Effector memory CD8-positive, alpha-beta T cell (primary cell): ENCODE results near the gene NFIX.

Experiments
- ATAC-seq: fragments of 150-1000 bp; cut with Tn5 transposase; replicated peaks from 2 replicates; pipeline ENCODE4 v1.10.0; 2021; ENCODE audit warnings: mild to moderate bottlenecking, moderate library complexity
- DNase-seq, 3 experiments: peaks; one replicate each; pipeline ENCODE4 v3.0.0; 2021
- H3K27ac Mint-ChIP-seq, 2 donors: one replicate each; pipeline ENCODE4 v1.8.0; 2022; ENCODE audit warnings: mild to moderate bottlenecking in 2 of 2, mixed read lengths in 2 of 2, moderate library complexity in 2 of 2
- H3K27me3 Mint-ChIP-seq, 2 donors: one replicate each; pipeline ENCODE4 v1.8.0; 2022; ENCODE audit warnings: mixed read lengths in 2 of 2
- H3K36me3 Mint-ChIP-seq: one replicate; pipeline ENCODE4 v1.8.0; 2022; ENCODE audit warnings: mild to moderate bottlenecking, moderate library complexity, mixed read lengths; ENCODE audit not compliant: insufficient read depth
- H3K4me1 Mint-ChIP-seq, 2 donors: one replicate each; pipeline ENCODE4 v1.8.0; 2022; ENCODE audit warnings: low read depth in 2 of 2, mixed read lengths in 2 of 2
- H3K4me3 Mint-ChIP-seq, 2 donors: one replicate each; pipeline ENCODE4 v1.8.0; 2022; ENCODE audit warnings: mild to moderate bottlenecking in 2 of 2, mixed read lengths in 2 of 2, moderate library complexity in 2 of 2
- H3K9me3 Mint-ChIP-seq, 2 donors: one replicate each; pipeline ENCODE4 v1.8.0; 2022; ENCODE audit warnings: mixed read lengths in 2 of 2

Gene NFIX

DNA sequence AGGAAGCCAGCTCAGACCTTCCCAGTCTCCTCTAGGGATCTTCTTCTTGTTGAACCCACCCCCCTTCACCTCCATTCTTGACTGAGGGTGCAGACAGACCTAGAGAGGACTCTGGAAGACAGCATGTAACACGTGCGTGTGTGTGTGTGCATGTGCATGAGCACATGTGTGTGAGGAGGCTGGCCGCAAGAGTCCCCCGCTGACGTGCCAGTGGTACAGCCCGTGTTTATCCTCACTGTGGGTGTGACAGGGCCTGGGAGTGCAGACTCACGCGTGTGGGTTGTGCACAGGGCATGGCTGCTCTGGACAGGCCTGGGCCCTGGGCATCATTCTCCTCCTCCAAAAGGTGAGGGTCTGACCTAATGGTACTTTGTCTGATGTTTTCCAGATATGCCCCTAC, 81.0 kb downstream of the NFIX start:
- H3K9me3 Mint-ChIP-seq, result no peaks in the 10 kb centered on the region
- H3K27me3 Mint-ChIP-seq, result peaks cover 0 to 50% of the 10 kb centered on the region in 2 donors
- H3K4me3 Mint-ChIP-seq, result no peak overlapping the region
- no peaks in the 10 kb centered on the region for H3K36me3 Mint-ChIP-seq
- ATAC-seq (no peak), DNase-seq (no peak)
- H3K4me1 Mint-ChIP-seq, result no peaks in the 10 kb centered on the region
- H3K27ac Mint-ChIP-seq, result peak overlapping the region in 1 of 2 donors; percentile 13

GRCh38 chr19:13076787-13077186, 81.5 kb downstream of the NFIX start:
- no peak overlapping the region for H3K27ac Mint-ChIP-seq
- DNase-seq (no peak), ATAC-seq (no peak)
- H3K27me3 Mint-ChIP-seq, result peaks cover 0 to 54% of the 10 kb centered on the region in 2 donors
- no peak overlapping the region for H3K4me3 Mint-ChIP-seq
- no peaks in the 10 kb centered on the region for H3K36me3 Mint-ChIP-seq
- H3K4me1 Mint-ChIP-seq, result no peaks in the 10 kb centered on the region
- no peaks in the 10 kb centered on the region for H3K9me3 Mint-ChIP-seq

DNA sequence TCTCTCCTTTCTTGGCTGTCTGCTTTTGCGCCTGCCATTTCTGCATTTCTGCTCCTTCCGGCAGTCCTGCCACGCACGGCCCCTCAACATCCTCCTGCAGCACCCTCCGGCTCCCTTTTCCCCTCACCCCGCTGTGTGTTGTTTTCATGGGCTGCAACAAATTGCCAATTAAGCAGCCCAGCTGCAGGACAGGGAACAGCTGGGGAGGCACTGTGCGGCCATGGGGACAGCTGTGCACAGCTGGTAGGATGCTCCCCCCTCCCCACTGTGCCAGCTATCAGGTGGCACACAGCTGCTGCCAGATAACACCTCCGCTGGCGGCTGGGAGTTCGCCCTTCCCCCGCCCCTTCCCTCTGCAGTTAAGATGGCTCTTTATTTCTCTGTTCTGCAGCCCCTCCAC, 82.0 kb downstream of the NFIX start:
- Mint-ChIP-seq H3K4me3 (no peak overlapping the region), H3K9me3 (no peaks in the 10 kb centered on the region), H3K36me3 (no peaks in the 10 kb centered on the region), H3K4me1 (no peaks in the 10 kb centered on the region), H3K27ac (no peak overlapping the region), H3K27me3 (peaks cover 0 to 53% of the 10 kb centered on the region in 2 donors)
- ATAC-seq (no peak), DNase-seq (no peak)

- DNase-seq (no peak), ATAC-seq (no peak)
- Mint-ChIP-seq H3K27ac (peak overlapping the region in 1 of 2 donors; percentile 48), H3K9me3 (no peaks in the 10 kb centered on the region), H3K4me1 (no peaks in the 10 kb centered on the region), H3K27me3 (peaks cover 0 to 47% of the 10 kb centered on the region in 2 donors), H3K4me3 (no peak overlapping the region), H3K36me3 (no peaks in the 10 kb centered on the region)
Measured at GRCh38 chr19:13078381-13078780, 83.1 kb downstream of the NFIX start.

- Mint-ChIP-seq H3K4me3 (no peak overlapping the region), H3K9me3 (no peaks in the 10 kb centered on the region), H3K36me3 (peaks cover under 1% of the 10 kb centered on the region), H3K27ac (peak overlapping the region in 1 of 2 donors; percentile 46), H3K4me1 (no peaks in the 10 kb centered on the region), H3K27me3 (peaks cover 0 to 45% of the 10 kb centered on the region in 2 donors)
- no peak for ATAC-seq
- DNase-seq, result no peak
Measured at GRCh38 chr19:13078897-13079541, 83.7 kb downstream of the NFIX start.

DNA sequence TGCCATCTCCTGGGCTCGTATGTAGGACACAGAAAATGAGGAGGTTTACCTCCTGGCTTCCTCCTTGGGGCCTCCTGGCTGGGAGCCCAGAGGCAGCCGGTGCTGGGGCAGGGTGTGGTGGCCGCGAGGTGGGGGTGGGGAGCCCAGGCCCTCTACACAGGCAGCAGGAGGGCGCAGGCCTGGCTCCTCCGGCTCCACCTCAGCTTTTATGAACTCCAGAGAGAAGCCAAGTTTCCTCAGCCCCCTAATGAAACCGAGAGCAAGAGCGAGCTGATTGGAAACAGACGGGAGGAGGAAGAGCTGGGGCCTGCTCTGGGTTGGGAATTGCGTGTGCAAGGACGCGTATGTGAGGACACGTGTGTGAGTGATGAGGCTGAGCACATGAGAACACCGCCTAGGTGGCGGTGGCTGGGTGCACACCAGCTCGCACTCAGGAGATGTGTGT, 84.3 kb downstream of the NFIX start:
- H3K27me3 Mint-ChIP-seq, result peaks cover 0 to 47% of the 10 kb centered on the region in 2 donors
- H3K27ac Mint-ChIP-seq, result peak overlapping the region in 1 of 2 donors; percentile 46
- H3K4me1 Mint-ChIP-seq, result no peaks in the 10 kb centered on the region
- H3K9me3 Mint-ChIP-seq, result no peaks in the 10 kb centered on the region
- H3K4me3 Mint-ChIP-seq, result no peak overlapping the region
- ATAC-seq (no peak), DNase-seq (no peak)
- peaks cover 4% of the 10 kb centered on the region for H3K36me3 Mint-ChIP-seq

GRCh38 chr19:13082192-13083007, 87.1 kb downstream of the NFIX start:
- H3K4me1 Mint-ChIP-seq, result no peaks in the 10 kb centered on the region
- no peaks in the 10 kb centered on the region for H3K9me3 Mint-ChIP-seq
- DNase-seq, result no peak
- no peak for ATAC-seq
- H3K27ac Mint-ChIP-seq, result no peak overlapping the region
- no peak overlapping the region for H3K4me3 Mint-ChIP-seq
- H3K36me3 Mint-ChIP-seq, result peaks cover 4% of the 10 kb centered on the region
- peaks cover 0 to 43% of the 10 kb centered on the region in 2 donors for H3K27me3 Mint-ChIP-seq

DNA sequence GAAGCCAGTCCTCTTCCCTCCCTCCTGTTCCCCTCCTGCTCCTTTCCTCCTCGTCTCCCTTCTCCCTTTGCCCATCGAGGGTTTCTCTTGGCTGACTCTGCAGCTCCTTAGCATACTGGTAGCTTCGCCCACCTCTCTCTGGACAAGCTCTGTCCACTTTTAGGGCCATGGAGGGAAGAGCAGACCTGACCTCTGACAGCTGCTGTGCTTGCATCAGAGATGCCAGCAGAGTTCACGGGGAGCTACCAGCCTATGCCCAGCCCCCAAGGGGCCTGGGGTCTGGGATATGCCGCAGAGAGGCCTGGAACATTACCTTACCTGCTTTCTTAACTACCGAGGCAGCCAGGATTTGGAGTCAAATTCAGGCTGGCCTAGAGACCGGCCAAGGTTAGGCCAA, 87.7 kb downstream of the NFIX start:
- H3K27me3 Mint-ChIP-seq, result peaks cover 0 to 37% of the 10 kb centered on the region in 2 donors
- H3K4me1 Mint-ChIP-seq, result no peaks in the 10 kb centered on the region
- H3K36me3 Mint-ChIP-seq, result peaks cover 4% of the 10 kb centered on the region
- H3K27ac Mint-ChIP-seq, result no peak overlapping the region
- ATAC-seq, result no peak
- H3K4me3 Mint-ChIP-seq, result no peak overlapping the region
- no peak for DNase-seq
- H3K9me3 Mint-ChIP-seq, result no peaks in the 10 kb centered on the region

DNA sequence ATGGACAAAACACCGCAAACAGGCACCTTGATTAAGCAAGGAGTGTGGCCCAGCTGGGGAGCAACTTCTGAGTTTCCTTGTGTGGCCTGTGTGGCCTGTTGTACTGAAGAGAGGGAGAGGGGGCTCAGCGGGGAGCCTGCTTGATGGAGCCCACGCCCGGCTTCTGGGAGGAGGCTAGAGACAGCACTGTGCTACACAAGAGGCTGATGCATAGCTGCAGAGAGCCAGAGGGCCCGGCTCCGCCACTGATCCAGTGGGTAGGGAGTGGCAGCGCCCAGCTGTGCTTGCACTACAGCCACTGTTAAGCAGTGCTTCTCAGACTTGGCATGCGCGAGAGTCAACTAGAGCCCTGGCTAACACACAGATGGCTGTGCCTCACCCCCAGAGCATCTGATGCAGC, 88.4 kb downstream of the NFIX start:
- H3K27ac Mint-ChIP-seq, result no peak overlapping the region
- no peak for ATAC-seq

DNA sequence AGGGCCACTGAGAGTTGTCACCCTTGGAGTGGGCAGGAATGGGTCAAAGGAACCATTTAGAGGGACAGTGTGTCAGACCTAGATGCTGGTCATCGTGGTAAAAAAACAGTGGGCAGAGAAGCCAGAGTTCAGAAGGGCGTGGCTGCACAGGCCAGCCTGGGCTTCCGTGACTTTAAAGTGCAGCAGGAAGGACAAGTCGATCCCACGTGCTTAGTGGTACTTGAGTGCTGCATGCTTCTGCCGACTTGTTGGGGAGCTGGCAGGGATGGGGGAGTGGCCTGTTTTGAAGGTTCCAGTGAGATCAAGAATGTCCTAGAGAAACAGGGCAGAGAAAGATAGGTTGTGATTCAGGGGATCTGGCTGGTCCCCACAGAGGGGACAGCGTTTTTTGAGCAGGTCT, 90.4 kb downstream of the NFIX start:
- H3K36me3 Mint-ChIP-seq, result peaks cover 4% of the 10 kb centered on the region
- H3K27ac Mint-ChIP-seq, result no peak overlapping the region
- H3K9me3 Mint-ChIP-seq, result no peaks in the 10 kb centered on the region
- H3K27me3 Mint-ChIP-seq, result peaks cover 0 to 31% of the 10 kb centered on the region in 2 donors
- H3K4me3 Mint-ChIP-seq, result no peak overlapping the region
- no peak for ATAC-seq
- H3K4me1 Mint-ChIP-seq, result no peaks in the 10 kb centered on the region
- DNase-seq, result no peak

More for the DNA sequence above, 88.4 kb downstream of the NFIX start:
- H3K9me3 Mint-ChIP-seq, result no peaks in the 10 kb centered on the region
- peaks cover 0 to 31% of the 10 kb centered on the region in 2 donors for H3K27me3 Mint-ChIP-seq
- H3K4me1 Mint-ChIP-seq, result no peaks in the 10 kb centered on the region
- no peak overlapping the region for H3K4me3 Mint-ChIP-seq
- peaks cover 4% of the 10 kb centered on the region for H3K36me3 Mint-ChIP-seq
- DNase-seq, result no peak

DNA sequence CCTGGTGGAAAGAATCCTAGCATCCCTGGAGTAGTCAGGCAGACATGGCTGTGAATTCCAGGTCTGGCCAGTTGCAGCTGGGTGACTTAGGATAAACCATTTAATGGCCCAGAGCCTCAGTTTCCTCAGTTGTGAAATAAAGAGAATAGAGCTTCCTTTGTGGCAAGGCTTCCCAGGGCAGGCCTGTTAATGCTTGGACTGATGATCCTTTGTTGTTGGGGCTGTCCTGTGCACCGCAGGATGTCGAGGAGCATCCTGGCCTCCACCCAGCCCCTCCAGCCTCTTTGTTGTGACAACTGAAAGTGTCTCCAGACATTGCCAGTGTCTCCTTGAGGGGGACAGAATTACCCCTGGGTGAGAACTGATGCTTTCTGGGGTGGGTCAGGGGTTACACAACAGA, 91.1 kb downstream of the NFIX start:
- Mint-ChIP-seq H3K9me3 (no peaks in the 10 kb centered on the region), H3K4me3 (no peak overlapping the region), H3K36me3 (peaks cover 4% of the 10 kb centered on the region), H3K27ac (no peak overlapping the region), H3K27me3 (peaks cover 0 to 31% of the 10 kb centered on the region in 2 donors), H3K4me1 (no peaks in the 10 kb centered on the region)
- DNase-seq, result no peak
- no peak for ATAC-seq

GRCh38 chr19:13087295-13087694, 92.0 kb downstream of the NFIX start:
- no peak overlapping the region for H3K27ac Mint-ChIP-seq
- H3K36me3 Mint-ChIP-seq, result peaks cover 4% of the 10 kb centered on the region
- H3K4me1 Mint-ChIP-seq, result no peaks in the 10 kb centered on the region
- no peak overlapping the region for H3K4me3 Mint-ChIP-seq
- H3K9me3 Mint-ChIP-seq, result no peaks in the 10 kb centered on the region
- H3K27me3 Mint-ChIP-seq, result peaks cover 0 to 24% of the 10 kb centered on the region in 2 donors
- DNase-seq (no peak), ATAC-seq (no peak)

GRCh38 chr19:13087795-13088537, 92.7 kb downstream of the NFIX start:
- Mint-ChIP-seq H3K4me3 (peak overlapping the region in 1 of 2 donors; percentile 56), H3K9me3 (no peaks in the 10 kb centered on the region), H3K36me3 (peaks cover 4% of the 10 kb centered on the region), H3K27ac (no peak overlapping the region), H3K27me3 (peaks cover 0 to 23% of the 10 kb centered on the region in 2 donors), H3K4me1 (no peaks in the 10 kb centered on the region)
- ATAC-seq (no peak), DNase-seq (no peak)
